Gastrocnemius medialis (tissue), 4 donors: ENCODE measurements around the gene THAP11. TPM values are rescaled to one million over a fixed set of nuclear protein-coding genes. Genes with fewer than 3 reads are reported as not detected.

Experiments used
- ATAC-seq, 2 donors: fragments of 150-250 bp; one replicate each; pipeline ENCODE4 v1.9.1; 2016
- DNase-seq, 2 donors: peaks; one replicate each; pipeline ENCODE4 v3.0.0-alpha.2; 2019
- H3K27ac ChIP-seq, 4 donors: fragments of 200-600 bp; sonication (generic); 1 replicate in 1 of 4; 2 replicates in 3 of 4; pipeline ENCODE4 v1.5.1; 2016 to 2018; ENCODE audit warnings: mild to moderate bottlenecking in 2 of 4, moderate library complexity in 1 of 4
- H3K27me3 ChIP-seq, 3 donors: fragments of 200-600 bp; sonication (generic) in 2 of 3; 1 replicate in 1 of 3; 2 replicates in 2 of 3; pipeline versions ENCODE4 v1.5.1 to v1.6.0; 2016 to 2019; ENCODE audit warnings: mild to moderate bottlenecking in 1 of 3, moderate library complexity in 1 of 3
- H3K36me3 ChIP-seq, 2 donors: fragments of 200-600 bp; sonication (generic) in 1 of 2; one replicate each; pipeline ENCODE4 v1.5.1; 2017 to 2018
- H3K4me1 ChIP-seq, 2 donors: fragments of 200-600 bp; sonication (generic) in 1 of 2; one replicate each; pipeline ENCODE4 v1.5.1; 2016 to 2017; ENCODE audit warnings: mild to moderate bottlenecking in 2 of 2
- H3K4me3 ChIP-seq, 4 donors: fragments of 200-600 bp; sonication (generic) in 3 of 4; 1 replicate in 1 of 4; 2 replicates in 3 of 4; pipeline ENCODE4 v1.5.1; 2016 to 2019; ENCODE audit warnings: mild to moderate bottlenecking in 2 of 4
- H3K9me3 ChIP-seq, 3 donors: fragments of 200-600 bp; sonication (generic) in 2 of 3; 1 replicate in 1 of 3; 2 replicates in 2 of 3; pipeline ENCODE4 v1.5.1; 2016 to 2019
- CTCF ChIP-seq, 5 experiments: fragments of 450-650 bp in 3 of 5; fragments of 200-600 bp in 2 of 5; sonication (generic) in 2 of 5; IDR thresholded peaks in 4 of 5; conservative IDR thresholded peaks in 1 of 5; 1 replicate in 4 of 5; 2 replicates in 1 of 5; pipeline ENCODE4 v1.5.1; 2016 to 2019; ENCODE audit warnings: antibody characterized with exemption in 5 of 5, mild to moderate bottlenecking in 3 of 5, moderate library complexity in 3 of 5
- POLR2A ChIP-seq, 2 donors: fragments of 450-650 bp; IDR thresholded peaks; one replicate each; pipeline ENCODE4 v1.6.1; 2017; ENCODE audit warnings: antibody characterized with exemption in 2 of 2, mild to moderate bottlenecking in 2 of 2, moderate library complexity in 2 of 2
- in situ Hi-C, 4 donors: fragments of 200-750 bp; cut with MboI; loops; one replicate each; pipeline versions ENCODE4 v1.15.0 to v1.8.0; 2017; ENCODE audit warnings: low sequenced_read_pairs in 4 of 4
- intact Hi-C: fragments of 100-400 bp; cut with DNase I; formaldehyde crosslinking; loops from one replicate; pipeline ENCODE4 v1.15.1; 2023; ENCODE audit warnings: low total_unique reads
- total RNA-seq, 4 donors: library from RNA; depleted of rRNA; stranded (reverse); fragments of >200 nt; gene quantifications; one replicate each; pipeline versions ENCODE4 v1.1.0 to v1.2.3, GENCODE V29; 2016

THAP11 gene
- total RNA-seq, 4 donors from 2014 or later: 61.9 to 120 (median 102) TPM

DNA sequence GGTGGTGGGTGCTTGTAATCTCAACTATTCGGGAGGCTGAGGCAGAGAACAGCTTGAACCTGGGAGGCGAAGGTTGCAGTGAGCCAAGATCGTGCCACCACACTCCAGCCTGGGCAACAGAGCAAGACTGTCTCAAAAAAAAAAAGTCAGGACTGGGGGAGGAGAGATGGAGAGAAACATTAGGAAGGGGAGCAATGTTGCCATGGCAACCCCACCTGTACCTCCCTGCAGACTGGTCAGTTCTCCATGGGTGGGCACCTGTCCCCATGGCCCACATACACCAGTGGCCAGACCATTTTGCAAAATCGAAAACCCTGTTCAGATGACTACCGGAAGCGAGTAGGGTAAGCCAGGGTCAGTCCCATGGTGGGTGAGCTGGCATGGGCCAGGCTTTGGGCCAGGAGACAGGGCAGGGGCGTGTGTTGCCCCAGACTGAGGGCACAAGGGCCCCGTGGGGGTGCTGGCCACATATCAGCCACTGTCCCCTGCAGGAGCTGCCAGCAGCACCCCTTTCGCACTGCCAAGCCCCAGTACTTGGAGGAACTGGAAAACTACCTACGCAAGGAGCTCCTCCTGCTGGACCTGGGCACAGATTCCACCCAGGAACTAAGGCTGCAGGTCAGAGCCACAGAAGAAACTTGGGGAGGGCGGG lies 21.4 kb upstream of the THAP11 start:
- Histone ChIP-seq H3K9me3 (no peaks in the 10 kb centered on the region), H3K36me3 (no peaks in the 10 kb centered on the region), H3K27me3 (no peaks in the 10 kb centered on the region), H3K27ac (no peak overlapping the region), H3K4me3 (no peak overlapping the region), H3K4me1 (no peaks in the 10 kb centered on the region)
- DNase-seq (no peak), ATAC-seq (no peak)
- in situ Hi-C loops (loop anchor here in 3 of 4 donors (10.0 to 25.0 kb wide), 3 partner anchors 104 to 417 kb away; partner anchors contain the start of genes ESRP2 (in 1 of the 3) and PLA2G15 (in 1 of the 3)), intact Hi-C loops (no loop called here)
- TF ChIP-seq POLR2A (IDR thresholded peaks at IDR 0.05) (no peak), CTCF (IDR thresholded peaks at IDR 0.05 in 4 of 5, conservative IDR thresholded peaks at IDR 0.05 in 1 of 5) (no peak)

DNA sequence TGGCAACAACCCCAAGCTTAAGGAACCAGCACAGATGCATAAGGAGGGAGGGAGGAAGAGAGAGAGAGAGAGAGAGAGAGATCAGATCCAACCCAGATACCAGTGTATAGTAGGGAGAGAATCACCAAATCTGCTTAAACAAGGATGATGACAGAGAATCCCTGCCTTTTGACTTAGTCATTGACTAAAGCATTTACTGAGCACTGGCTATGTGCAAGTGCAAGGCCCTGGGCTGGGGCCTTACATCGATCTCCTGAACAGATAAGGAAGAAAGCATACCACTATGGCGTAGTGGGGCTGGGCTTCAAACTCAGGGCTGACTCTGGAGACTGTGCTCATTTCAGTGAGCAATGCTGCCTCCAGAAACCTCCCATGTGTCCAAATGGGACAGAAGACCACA lies 19.6 kb upstream of the THAP11 start:
- intact Hi-C loops: no loop called here
- no peak for DNase-seq
- Histone ChIP-seq H3K4me3 (no peak overlapping the region), H3K9me3 (no peaks in the 10 kb centered on the region), H3K27ac (no peak overlapping the region), H3K36me3 (peaks cover 0 to 6% of the 10 kb centered on the region in 2 donors), H3K4me1 (no peaks in the 10 kb centered on the region), H3K27me3 (no peaks in the 10 kb centered on the region)
- in situ Hi-C loops: loop anchor here in 3 of 4 donors (10.0 to 25.0 kb wide), 3 partner anchors 102 to 415 kb away; partner anchors contain the start of genes ESRP2 (in 1 of the 3) and PLA2G15 (in 1 of the 3)
- no peak for TF ChIP-seq CTCF (IDR thresholded peaks at IDR 0.05 in 4 of 5, conservative IDR thresholded peaks at IDR 0.05 in 1 of 5)
- TF ChIP-seq POLR2A (IDR thresholded peaks at IDR 0.05): no peak
- ATAC-seq: no peak

DNA sequence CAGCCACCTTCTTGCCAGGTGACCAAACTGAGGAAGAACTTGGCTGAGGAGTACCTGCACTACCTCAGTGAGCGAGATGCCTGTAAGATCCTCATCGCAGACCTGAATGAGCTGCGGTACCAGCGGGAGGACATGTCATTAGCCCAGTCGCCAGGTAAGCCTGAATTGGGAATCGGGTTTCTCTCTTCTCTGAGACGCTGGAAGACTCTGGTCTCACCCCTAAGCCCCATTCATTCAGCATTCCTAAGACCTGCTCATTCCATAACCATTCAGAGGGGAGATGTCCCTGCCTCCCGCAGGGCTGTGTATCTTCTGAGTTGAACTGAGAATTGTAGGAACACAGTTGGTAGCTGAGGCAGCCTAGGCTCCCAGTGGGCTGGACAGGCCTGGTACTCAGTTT lies 17.0 kb upstream of the THAP11 start:
- DNase-seq: no peak
- intact Hi-C loops: no loop called here
- in situ Hi-C loops: loop anchor here in 2 of 4 donors (10.0 kb wide), 1 partner anchor 100 kb away; no protein-coding TSS in a partner anchor
- no peak overlapping the region for H3K4me3 ChIP-seq
- H3K9me3 ChIP-seq: no peaks in the 10 kb centered on the region
- TF ChIP-seq CTCF (IDR thresholded peaks at IDR 0.05 in 4 of 5, conservative IDR thresholded peaks at IDR 0.05 in 1 of 5): no peak
- no peaks in the 10 kb centered on the region for H3K4me1 ChIP-seq
- H3K27ac ChIP-seq: no peak overlapping the region
- H3K36me3 ChIP-seq: peaks cover 0 to 31% of the 10 kb centered on the region in 2 donors
- H3K27me3 ChIP-seq: no peaks in the 10 kb centered on the region
- ATAC-seq: no peak

- no peak for TF ChIP-seq POLR2A (IDR thresholded peaks at IDR 0.05)
- TF ChIP-seq CTCF (IDR thresholded peaks at IDR 0.05 in 4 of 5, conservative IDR thresholded peaks at IDR 0.05 in 1 of 5): no peak
- in situ Hi-C loops: loop anchor here in 2 of 4 donors (10.0 kb wide), 1 partner anchor 99 kb away; no protein-coding TSS in a partner anchor
- no peaks in the 10 kb centered on the region for H3K27me3 ChIP-seq
- no peak overlapping the region for H3K27ac ChIP-seq
- no peak overlapping the region for H3K4me3 ChIP-seq
- no peak for DNase-seq
- intact Hi-C loops: no loop called here
- ATAC-seq: no peak
- H3K4me1 ChIP-seq: no peaks in the 10 kb centered on the region
- H3K36me3 ChIP-seq: peaks cover 0 to 39% of the 10 kb centered on the region in 2 donors
- H3K9me3 ChIP-seq: no peaks in the 10 kb centered on the region
Observed at GRCh38 chr16:67825906-67826305, 16.2 kb upstream of the THAP11 start.
